CD4-positive, alpha-beta T cell treated with Interleukin-12 subunit alpha and Interleukin-12 subunit beta, for 1 hour (primary cell): Measurements from ENCODE around the gene RNF146.
A peak's percentile ranks its signal among the peaks of the same experiment; 100 is the strongest.
"Not testable (repeated sequence)": the region's sequence is repeated elsewhere in the genome, so short reads cannot be mapped to it uniquely, and the experiment has no call there.

Experiments used
- DNase-seq: peaks from one replicate; pipeline ENCODE4 v3.0.0-alpha.2; 2020

The RNF146 gene, protein sequence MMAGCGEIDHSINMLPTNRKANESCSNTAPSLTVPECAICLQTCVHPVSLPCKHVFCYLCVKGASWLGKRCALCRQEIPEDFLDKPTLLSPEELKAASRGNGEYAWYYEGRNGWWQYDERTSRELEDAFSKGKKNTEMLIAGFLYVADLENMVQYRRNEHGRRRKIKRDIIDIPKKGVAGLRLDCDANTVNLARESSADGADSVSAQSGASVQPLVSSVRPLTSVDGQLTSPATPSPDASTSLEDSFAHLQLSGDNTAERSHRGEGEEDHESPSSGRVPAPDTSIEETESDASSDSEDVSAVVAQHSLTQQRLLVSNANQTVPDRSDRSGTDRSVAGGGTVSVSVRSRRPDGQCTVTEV

DNA sequence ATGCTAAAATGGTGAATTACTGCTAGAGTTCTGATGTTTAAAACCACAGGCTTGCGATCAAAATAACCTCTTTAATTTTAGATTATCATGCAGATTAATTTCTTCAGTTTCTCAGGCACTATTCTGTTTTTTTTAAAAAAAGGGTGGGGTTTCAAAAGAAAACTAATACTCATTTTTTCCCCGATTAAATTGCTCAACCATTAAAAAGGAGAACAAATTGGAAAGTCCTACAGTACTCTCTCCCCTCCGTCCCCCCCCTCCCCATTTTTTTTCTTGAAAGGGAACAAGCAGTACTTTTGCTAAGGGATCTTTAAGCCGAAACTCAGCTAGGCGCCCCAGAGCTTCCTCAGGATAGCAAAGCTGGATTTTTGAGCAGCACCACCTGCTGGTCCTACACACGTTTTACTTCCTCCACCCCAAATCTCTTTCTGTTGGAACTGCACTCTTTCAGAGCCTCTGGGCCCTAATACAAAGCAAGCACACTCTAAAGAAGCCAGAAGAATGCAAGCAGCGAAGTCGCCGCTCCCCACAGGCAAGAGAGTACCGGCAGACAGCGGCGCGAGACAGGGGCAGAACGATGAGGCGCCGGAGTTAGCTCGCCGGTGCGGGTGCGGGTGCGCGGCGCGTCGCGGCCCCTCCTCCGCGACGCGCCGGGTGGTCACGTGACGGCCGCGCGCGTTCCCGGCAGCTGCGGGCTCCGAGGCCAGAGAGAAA lies at the start of gene RNF146:
Gene RNF146 (plus strand): TSS at position 687 of the 714 bp plus-strand sequence. CDS start 13,475 bp downstream, outside the sequence.
- peak; percentile 72 for DNase-seq

DNA sequence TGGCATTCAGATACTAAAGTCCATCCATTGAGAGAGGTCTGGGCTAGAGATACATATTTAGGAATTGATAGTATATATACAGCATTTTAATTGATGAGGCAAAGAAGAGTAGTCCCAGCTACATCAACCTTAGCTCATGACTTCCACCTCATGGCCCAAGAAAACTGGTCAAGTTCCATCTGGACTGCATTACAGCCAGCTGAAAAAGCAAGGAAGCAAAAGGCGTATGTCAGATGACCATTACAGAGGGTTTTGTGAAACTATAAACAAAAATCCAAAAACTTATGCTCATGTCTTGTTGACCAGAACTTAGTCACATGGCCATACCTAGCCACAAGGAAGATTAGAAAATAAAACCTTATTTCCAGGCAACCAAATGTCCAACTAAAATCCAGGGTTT lies 46.8 kb upstream of the RNF146 start:
- DNase-seq: no peak

DNA sequence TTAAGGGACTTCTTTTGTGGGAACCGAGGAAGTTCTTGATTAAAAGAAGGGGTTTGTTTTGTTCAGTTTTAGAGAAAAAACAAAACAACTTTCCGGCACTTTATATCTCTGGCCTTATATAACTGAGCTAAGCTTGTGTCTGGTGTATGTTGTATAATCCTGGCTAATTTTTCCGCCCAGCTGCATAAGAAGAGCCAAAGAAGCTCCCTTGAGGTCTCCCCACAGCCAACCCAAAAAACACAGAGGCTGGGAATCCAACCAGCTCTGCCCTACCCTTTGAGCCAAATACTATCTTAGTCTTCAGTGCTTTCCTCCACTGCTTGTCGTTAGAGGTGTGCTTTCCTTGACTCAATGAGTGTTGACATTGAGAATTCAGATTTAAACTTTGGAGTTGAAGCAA lies 45.5 kb upstream of the RNF146 start:
- DNase-seq: no peak

DNA sequence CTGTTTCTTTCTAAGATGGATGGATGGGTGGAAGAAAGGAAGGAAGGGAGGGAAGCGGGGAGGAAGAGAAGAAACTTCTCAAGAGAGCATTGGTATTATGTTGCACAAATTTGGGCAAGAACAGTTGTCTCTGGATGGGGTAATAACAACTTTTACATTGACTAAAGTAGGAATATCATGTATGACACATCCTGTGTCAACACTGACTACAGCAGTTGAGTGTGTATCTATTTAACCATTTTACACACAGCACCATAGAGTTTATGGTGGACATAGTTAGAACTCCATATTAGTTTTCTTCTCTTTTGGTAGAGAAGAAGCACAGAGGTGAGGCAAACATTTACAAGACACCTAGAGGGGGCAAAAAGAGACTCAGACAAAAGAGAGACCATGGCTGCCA lies 44.2 kb upstream of the RNF146 start:
- no peak for DNase-seq

DNA sequence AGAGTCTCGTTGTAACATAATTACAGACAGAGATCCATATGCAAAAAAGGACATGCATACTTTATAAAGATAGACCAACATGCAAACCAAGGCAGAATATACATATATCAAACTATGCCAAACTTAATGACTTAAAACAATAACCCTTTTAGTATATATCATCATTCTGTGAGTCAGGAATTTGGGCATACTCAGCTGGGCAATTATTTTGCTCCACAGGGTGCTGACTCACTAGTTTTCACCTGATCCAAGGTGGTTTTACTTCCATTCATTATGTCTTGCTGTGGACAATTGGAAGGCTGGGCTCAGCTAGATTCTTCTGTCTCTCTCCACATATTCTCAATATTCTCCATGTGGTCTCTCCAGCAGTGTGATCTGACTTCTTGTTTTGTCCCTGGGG lies 41.2 kb upstream of the RNF146 start:
- DNase-seq: no peak

DNA sequence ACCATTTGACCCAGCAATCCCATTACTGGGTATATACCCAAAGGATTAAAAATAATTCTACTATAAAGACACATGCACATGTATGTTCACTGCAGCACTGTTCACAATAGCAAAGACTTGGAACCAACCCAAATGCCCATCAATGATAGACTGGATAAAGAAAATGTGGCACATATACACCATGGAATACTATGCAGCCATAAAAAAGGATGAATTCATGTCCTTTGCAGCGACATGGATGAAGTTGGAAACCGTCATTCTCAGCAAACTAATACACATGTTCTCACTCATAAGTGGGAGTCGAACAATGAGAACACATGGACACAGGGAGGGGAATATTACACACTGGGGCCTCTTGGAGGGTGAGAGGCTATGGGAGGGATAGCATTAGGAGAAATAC lies 32.8 kb upstream of the RNF146 start:
- not testable (repeated sequence) for DNase-seq

DNA sequence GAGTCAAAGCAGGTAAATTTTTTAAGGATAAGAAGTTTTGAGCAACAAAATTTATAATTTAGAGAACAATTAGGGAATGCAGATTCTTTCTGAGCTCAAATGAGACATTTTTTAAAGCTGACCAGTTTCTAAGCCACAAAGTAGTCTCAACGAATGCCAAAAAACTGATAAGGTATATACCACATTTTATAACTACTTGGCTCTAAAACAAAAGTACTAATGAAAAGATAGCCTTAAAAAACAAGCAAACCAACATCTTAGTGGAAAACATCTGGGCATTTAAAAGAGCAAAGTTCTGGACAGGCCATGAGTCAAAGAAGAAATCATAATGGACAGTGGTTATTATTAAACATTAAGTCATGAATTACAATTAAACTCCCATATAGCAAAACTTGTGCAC lies 23.2 kb upstream of the RNF146 start:
- no peak for DNase-seq

DNA sequence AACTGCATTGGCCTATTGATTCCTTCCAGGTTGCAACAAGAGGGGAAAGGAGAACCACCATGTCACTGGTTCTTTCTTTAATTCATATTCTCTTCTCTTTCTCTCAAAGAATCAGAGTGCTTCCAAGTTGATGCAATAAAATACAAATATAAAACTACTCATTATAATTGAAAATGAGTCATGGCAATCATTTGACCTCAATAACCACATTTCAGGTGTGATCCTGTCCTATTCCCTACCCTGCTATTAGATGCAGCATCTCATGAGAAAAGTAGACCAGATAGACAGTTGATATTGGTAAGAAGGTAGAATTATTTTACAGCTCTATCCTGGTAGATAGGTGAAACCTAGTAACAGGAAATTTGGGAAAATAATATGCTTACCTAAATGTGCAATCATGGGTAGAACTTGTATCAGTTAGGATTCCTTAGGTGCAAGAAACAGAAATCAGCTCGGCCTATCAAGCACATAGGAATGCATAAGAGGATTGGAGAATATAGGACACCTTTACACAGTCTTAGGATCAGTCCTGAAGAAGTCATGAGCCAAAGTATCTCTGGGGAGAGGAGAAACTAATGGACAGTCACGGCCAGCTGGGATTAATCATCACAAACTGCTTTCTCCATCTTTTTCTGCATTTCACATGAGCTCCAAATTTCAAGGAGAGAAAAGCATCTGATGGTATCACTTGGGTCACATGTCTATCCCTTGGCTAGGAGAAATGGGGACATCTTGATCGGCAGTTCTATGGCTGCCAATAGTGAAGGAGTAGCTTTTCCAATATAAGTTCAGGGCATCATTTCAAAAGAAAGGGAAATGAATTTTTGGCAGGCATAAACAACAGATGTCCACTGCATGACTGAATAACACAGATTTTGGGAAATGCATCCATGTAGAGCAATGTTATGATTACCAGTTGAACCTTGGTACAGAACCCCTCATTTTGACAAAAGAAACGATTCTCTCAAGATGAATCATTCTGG lies 19.3 kb upstream of the RNF146 start:
- no peak for DNase-seq

DNA sequence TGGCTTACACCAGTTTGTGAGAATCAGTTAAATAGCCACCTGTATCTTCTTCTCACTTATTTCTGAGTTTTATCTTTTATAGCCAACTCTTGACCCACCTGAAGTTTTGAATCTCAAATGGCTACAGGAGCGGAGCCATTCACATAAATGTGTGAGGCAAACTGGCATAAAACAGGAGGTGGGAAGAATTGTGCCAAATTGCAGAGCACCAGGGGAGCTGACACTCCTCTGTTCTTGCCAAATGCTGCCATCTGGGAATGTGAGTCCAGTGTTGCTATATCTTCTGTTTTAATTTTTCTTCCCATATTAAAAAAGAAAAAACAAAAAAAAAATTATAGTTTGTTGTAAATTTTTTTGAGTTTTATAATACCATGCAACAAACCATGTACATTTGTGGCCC lies 17.0 kb upstream of the RNF146 start:
- no peak for DNase-seq

DNA sequence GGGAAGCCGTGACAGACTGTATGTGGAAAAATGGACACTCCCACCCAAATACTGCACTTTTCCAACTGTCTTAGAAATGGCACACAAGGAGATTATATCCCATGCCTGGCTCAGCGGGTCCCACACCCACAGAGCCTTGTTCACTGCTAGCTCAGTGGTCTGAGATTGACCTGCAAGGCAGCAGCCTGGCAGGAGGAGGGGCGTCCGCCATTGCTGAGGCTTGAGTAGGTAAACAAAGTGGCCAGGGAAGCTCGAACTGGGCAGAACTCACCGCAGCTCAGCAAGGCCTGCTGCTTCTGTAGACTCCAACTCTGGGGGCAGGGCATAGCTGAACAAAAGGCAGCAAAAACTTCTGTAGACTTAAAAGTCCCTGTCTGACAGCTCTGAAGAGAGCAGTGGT lies 11.4 kb upstream of the RNF146 start:
- no peak for DNase-seq

DNA sequence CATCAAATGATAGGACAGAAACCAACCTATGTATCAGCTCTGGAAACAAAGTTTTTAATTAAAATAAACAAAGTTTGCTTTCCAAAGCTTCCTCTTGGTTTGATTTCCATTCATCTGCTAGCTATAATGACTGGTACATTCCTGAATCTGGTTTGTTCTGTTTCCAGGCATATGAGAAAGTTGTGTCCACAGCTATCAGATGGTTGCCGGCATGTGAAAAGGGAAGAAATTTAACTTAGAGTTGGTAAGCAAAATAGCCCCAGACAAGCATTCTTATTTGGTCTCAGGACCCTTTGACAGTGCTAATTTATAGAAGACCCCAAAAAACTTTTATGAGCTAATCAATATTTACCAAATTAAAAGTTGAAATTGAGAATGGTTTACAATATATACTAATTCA lies 3.8 kb upstream of the RNF146 start:
- no peak for DNase-seq

DNA sequence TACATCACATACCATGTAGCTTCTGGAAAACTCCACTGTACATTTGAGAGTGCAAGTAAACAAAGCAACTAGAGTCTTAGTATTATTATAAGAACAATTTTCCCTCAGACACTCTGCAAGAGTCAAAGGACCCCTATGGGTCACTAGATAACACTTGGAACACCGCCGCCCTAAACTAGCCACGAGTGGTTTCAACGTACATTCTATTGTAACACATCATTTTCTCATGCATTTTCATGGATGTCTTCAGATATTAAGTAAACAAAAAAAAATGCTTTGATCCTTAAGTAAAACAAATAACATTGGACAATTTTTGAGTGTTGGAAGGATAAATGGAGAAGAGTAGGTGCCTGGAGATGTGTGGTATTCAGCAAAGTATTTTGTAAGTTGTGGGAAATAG lies 3.2 kb upstream of the RNF146 start:
- no peak for DNase-seq

DNA sequence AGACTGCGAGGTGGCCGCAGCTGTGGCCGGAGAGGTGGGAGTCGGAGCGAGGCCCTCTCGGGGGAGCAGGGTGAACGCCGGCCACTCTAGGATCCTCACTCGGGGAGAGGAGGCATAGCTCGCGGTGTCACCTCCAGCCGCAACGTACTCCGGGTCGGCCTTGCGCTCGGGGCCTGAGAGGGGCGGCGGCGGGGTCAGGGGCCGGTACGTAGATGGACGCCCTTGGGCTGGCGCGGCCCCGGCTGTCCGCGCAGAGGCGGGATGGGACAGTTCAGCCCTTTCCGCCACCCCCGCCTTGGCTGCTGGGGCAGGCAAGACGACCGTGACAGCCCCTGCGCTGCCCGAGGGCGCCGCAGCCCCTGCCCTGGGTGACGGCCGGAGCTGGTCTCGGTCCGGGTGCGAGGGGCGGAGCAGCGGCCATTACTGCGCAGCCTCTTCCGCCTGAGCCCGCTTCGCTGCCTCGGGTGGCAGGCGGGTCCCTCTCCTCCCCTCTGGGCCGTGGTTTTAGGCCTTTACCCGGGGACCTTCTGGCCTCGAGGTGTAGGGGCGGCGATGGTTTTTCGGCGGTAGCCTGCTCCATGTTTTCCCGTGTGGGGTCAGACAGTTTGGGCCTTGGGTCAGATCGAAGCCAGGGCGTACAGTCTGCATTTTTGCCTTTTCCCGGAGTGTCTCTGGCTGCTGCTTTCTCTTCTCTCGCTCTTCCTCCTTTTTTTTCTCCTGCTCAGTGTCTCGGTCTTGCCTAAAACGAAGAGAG lies 405 bp downstream of the RNF146 start:
- DNase-seq: peak; percentile 58

DNA sequence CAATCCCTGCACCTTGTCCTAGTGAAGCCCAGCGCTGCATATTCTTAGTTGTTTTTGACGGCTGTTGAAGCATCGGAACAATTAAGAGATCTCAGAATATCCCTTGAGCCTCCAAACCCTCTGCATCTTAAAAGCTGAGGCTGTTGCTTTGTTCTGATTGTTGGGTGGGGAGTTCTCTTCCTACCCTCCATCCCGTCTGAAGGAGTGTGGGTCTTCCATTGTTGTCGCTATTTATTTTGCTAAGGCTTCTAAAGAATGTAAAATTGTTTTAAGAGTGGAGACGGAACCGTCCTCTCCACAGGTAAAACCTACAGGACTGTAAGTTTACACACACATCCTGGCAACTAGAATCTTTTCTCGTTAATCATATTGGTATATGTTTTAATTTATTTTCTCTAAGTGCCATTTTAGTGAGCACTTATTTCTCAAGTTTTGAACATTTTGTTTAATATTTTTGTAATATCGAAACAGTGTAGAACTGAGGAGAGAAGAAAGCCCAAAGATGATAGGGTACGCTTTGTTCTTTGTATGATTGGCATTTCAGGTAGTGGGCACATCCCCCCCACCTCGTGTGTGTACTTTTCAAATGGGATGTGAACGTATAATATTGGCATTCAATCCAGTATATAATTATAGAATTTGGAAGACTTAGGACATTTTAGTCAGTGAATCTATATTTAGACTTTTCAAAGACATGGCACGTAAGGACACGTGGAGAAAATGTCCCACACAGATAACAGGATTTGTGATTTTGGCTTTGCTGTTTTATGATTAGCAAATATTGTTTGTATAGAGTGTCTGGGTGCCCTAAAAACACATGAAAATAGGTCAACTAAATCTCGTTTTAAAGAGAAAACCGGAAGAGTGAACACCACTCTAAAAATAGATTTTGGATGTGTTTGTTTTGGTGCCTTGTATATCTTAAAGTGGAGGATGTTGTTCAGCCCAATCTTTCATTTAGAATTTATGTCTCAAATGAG lies 1.3 kb downstream of the RNF146 start:
- peak; percentile 23 for DNase-seq

DNA sequence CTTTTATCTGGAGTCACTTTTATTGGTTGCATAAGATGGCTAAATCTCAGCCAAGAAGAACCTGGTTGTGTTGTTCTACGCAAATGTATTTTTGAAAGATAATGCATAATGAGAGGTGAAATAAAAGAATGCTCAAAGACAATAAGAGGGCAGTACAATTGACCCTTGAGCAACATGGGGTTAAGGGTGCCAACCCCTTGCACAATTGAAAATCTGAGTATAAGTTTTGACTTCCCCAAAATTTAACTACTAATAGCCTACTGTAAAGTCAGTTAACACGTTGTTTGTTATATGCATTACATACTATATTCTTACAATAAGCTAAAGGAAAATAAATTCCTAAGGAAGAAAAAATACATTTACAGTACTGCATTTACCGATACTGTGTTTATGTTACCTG lies 5.9 kb downstream of the RNF146 start:
- no peak for DNase-seq

DNA sequence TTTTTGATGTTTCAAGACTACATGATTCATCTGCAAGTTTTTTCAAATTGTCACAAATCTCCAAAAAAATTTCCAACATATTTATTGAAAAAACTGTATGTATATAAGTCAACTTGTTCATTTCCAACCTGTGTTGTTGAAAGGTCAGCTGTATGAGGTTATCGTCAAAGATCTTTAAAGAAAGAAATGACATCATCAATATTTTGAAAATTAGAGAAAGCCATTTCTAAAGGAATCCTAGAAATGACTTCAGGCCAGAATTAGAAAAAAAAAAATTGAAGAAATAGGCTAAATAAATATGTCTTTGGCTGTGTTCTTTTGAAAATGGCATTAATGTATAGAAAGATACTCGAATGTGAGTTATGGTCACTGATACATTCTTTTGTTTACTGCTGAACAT lies 6.8 kb downstream of the RNF146 start:
- no peak for DNase-seq

DNA sequence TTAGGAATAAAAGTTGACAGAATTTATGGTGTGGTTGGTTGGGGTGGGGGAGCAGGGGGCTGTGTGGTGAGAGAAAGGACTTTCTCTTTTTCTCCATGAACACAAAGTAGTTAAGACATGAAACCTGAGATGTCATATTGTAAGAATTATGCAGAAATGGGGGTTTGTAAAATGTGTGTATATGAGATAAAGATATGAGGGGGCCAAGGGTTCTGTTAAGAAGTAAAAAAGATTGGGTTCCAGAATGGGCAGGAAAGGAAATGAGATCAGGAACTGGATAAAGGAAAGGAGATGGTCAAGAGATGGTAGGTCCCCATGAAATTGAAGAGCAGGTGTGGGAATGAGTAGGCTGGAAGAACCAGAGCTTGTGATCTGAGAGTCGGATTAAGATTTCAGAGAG lies 9.7 kb downstream of the RNF146 start:
- DNase-seq: no peak

DNA sequence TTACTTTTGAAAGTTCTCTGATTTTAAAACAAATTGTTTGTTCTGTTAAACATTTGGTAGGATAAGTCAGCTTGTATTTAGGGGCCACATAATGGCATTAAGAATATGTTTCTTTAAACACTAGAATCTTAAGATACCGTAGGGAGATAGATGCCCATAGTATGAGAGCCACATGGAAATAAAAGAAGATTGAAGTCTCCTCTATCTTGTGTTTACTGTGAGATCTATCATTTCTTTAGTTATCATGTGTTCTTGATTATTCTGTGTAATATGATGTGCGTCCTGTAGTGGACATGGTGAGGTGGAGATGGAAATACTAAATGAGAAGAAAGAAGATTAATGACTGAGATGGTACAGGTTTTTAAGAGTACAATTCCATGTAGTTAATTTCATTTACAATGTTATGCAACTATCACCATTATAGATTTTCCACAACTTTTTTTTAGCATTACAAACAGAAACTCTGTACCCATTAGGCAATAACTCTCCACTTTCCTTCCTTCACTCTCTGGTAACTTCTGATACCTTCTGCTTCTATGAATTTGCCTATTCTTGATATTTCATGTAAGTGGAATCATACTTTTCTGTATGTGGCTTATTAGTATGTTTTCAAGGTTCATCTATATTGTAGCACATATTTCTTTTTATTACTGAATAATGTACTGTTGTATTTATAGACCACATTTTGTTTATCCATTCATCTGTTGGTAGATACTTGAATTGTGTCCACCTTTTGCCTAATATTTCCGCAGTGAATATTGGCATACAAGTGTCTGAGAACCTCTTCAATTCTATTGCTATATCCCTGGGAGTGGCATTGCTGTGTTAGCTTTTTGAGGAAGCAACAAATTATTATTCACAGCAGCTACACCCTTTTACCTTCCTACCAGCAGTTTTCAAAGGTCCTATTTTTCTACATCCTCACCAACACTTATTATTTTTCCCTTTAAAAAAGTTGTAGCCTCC lies 11.5 kb downstream of the RNF146 start:
- no peak for DNase-seq

DNA sequence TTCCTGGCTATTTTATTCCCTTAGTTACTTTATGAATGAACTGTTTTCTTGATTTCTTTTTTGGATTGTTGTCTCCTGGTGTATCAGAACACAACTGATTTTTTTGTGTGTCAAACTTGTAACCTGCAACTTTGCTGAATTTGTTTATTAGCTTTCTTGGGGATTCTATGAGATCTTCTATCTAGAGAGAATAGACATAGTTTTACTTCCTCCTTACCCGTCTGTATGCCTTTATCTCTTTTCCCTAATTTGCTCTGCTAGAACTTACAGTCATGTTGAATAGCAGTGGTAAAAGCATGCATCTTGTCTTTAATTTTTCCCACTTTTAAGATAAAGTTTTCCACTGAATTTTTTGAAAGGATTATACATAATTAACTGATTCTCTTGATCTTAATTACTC lies 13.2 kb downstream of the RNF146 start:
- DNase-seq: no peak

DNA sequence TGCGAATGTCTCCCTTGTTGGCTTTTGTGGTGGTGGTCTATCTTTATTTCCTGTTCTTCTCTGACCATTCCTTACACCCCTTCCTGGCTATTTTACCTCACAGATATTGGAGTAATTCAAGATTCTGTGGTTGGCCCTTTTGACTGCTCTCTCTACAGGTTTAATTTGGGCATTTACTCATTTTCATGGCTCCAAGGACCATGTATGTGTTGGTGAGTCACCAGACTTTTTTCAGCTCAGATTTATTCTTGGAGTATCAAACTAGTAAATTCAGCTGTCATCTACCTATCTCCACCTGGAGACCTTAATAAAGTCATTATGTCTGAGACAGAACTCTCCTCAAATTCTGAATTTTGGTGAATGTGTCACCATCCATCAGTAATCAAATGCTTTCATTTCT lies 15.5 kb downstream of the RNF146 start:
- DNase-seq: no peak
